ENCODE results near the gene PAIP1.
"Not testable (repeated sequence)": the region's sequence is repeated elsewhere in the genome, so short reads cannot be mapped to it uniquely, and the experiment has no call there.

Gene PAIP1

GRCh38 chr5:43515678-43516048 lies 41.2 kb downstream of the PAIP1 start:
- no peak for FAIRE-seq
- no peak for DNase-seq (ENCODE audit: insufficient read length, low spot score)
- no peak for TF ChIP-seq POLR2A (IDR thresholded peaks at IDR 0.05; ENCODE audit: low read depth, low read length)

- peak; percentile 71 for TF ChIP-seq POLR2A (IDR thresholded peaks at IDR 0.05; ENCODE audit: low read depth, low read length)
- FAIRE-seq (peak; percentile 98), DNase-seq (ENCODE audit: insufficient read length, low spot score) (peak; percentile 99)
These were observed 41.8 kb downstream of the PAIP1 start, which contains the start of gene C5orf34 for GRCh38 chr5:43514816-43515677. Gene C5orf34 (minus strand): TSS chr5:43515148. CDS start chr5:43509339, 5,809 bp downstream.

DNA sequence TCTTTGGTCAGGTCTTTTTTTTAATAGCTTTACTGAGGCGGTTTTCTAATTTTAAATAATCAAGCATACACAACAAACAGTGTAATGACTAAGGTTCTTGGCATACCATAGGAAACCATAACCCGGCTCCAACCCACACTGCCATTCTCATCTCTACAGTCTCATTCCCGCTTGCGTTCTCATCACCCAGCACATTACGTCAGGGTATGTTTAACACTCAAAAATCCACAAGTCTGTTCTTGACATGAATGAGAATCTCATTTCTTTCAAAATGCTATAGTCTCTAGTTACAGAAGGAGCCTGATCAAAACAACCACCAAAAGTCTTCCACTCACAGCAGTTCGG lies 42.4 kb downstream of the PAIP1 start:
- no peak for TF ChIP-seq POLR2A (IDR thresholded peaks at IDR 0.05; ENCODE audit: low read depth, low read length)
- DNase-seq (ENCODE audit: insufficient read length, low spot score) (peak; percentile 58), FAIRE-seq (peak; percentile 91)

DNA sequence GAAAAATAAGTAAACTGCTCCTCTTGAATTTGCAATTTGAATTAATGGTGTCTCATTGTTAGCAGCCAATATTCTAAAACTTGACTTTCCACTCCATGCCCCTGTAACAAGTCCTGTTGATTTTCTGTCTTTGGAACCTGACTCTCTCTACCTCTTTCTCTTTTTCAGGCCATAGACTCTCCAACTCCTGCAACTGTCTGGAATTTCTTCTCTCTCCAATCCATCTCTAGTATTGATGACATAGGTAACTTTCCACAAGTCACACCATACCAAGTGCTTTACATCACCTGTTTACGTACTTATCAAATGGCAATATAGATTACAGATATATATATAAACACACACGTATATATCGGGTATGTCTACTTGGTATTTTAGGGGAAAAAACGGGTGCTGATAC lies 42.9 kb downstream of the PAIP1 start:
- no peak for DNase-seq (ENCODE audit: insufficient read length, low spot score)
- no peak for FAIRE-seq
- TF ChIP-seq POLR2A (IDR thresholded peaks at IDR 0.05; ENCODE audit: low read depth, low read length), result no peak

DNA sequence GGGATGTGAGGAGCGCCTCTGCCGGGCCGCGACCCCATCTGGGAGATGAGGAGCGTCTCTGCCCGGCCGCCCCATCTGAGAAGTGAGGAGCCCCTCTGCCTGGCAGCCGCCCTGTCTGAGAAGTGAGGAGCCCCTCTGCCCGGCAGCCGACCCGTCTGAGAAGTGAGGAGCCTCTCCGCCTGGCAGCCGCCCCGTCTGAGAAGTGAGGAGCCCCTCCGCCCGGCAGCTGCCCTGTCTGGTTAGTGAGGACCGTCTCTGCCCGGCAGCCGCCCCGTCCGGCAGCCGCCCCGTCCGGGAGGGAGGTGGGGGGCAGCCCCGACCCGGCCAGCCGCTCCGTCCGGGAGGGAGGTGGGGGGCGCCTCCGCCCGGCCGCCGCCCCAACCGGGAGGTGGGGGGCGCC lies 45.8 kb downstream of the PAIP1 start:
- DNase-seq (ENCODE audit: insufficient read length, low spot score); FAIRE-seq: not testable (repeated sequence)

DNA sequence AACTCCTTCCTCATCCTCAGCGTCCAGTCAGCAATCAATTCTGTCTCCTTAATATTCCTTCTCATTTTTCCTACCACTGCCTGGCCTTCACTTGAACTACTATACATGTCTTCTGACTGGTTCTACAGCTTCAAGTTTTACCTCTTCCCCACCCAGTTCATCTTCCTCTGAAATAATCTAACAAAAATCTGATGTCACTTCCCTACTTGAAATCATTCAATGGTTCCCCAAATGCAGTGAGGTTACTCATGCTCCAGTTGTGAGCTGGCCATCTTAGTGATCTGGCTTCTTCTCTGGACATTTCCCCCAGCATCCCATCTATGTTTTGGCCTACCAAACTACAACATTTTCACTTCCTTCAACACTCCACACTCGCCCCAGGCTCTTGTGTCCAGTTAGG lies 58.3 kb downstream of the PAIP1 start:
- no peak for TF ChIP-seq POLR2A (IDR thresholded peaks at IDR 0.05; ENCODE audit: low read depth, low read length)
- FAIRE-seq (peak; percentile 33), DNase-seq (ENCODE audit: insufficient read length, low spot score) (no peak)

DNA sequence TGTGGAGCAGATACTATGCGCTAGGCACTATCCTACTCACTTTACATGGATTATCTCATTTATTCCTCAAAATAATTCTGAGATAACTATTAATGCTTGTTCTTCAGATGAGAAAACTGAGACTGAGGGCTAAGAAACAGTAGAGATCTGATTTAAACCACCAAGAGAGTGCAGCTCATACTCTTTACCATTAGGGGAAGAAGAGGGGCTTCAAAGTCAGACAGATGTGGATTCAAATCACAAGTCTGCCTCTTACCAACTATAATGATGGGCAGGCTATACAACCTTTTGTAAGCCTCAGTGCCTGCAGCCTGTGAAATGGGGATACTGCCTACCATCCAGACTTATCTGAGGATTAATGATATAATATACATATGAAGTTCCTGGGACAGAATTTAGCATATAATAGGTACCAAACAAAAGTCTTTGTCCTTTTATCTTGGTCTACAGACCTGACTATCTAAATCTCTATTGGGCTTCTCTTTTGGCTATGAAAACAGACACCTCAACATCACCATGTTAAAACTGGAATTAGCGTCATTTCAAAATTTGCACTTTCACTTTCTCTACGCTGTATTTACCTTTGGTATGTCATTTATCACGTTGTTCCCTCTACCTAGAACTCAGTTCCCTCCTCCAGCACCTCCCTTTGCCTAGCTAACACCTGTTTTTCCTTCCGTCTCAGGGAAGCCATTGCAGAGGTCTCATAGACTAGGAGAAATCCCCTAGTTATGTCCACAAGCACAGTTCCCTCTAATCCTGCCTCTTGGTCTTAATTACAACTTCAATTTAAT lies 59.4 kb downstream of the PAIP1 start:
- FAIRE-seq (peak; percentile 36), DNase-seq (ENCODE audit: insufficient read length, low spot score) (no peak)
- TF ChIP-seq POLR2A (IDR thresholded peaks at IDR 0.05; ENCODE audit: low read depth, low read length), result no peak

DNA sequence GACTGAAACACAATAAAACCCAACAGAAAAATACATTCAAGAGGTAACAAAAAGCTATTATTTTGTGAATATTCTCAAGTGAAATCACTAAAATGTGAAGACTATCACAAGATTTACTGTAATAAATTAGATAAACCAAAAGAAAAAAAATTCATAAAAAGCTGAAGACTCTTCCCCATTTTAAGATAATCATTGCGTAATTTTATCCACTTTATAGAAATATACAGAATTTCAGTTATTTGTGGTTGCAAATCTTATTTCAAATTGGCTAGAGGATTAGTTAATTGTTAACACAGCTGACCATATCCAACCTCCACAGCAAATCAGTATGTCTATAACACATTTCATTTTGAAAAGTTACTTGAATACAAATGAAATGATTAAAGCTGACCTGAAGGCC lies 65.6 kb downstream of the PAIP1 start:
- DNase-seq (ENCODE audit: insufficient read length, low spot score), result no peak
- TF ChIP-seq POLR2A (IDR thresholded peaks at IDR 0.05; ENCODE audit: low read depth, low read length), result no peak
- no peak for FAIRE-seq

GRCh38 chr5:43486353-43486752 lies 70.5 kb downstream of the PAIP1 start:
- FAIRE-seq (no peak), DNase-seq (ENCODE audit: insufficient read length, low spot score) (no peak)
- no peak for TF ChIP-seq POLR2A (IDR thresholded peaks at IDR 0.05; ENCODE audit: low read depth, low read length)

- no peak for TF ChIP-seq POLR2A (IDR thresholded peaks at IDR 0.05; ENCODE audit: low read depth, low read length)
These were observed 71.5 kb downstream of the PAIP1 start for GRCh38 chr5:43485406-43485805.

DNA sequence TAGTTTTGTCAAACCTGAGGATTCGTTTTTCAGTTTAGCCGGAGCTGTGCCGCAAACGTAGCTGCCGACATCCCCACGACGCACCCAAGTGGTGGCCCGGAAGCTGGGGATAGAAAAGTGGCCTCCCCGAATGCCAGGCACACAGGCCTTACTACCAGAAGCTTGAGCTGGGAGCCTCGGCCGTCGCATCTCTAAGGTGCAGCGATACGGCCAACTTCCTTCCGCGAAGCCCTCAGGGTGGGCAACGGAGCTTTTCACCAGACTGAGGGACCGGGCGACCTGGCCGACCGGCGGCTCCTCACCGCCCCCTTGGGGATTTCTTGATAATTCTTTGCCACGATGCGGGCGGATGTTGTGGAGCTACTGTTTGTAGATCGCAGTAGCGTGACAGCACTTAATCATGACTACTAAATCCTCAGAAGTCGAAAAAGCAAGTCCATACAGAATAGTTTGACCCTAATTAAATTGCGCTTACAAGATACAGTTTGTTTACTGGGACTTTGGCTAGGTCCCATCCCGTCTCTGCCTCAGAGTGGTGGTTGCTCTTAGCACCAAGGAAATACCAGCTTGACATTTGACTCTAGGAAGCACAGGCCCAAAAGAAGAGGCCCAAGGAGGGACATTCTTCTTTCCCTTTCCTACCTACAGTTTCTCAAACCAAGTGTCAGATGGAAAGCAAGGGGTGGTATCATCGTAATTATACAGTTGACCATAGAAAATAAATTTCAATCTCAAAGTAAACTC lies 72.6 kb downstream of the PAIP1 start:
- DNase-seq (ENCODE audit: insufficient read length, low spot score) (peak; percentile 71), FAIRE-seq (no peak)
- peak; percentile 31; the same call in 1 of the 2 replicates for TF ChIP-seq POLR2A (IDR thresholded peaks at IDR 0.05; ENCODE audit: low read depth, low read length)

More at GRCh38 chr5:43485406-43485805, 71.5 kb downstream of the PAIP1 start:
- DNase-seq (ENCODE audit: insufficient read length, low spot score) (no peak), FAIRE-seq (peak; percentile 65)

GRCh38 chr5:43483298-43484105 lies 73.4 kb downstream of the PAIP1 start, which contains the start of gene TMEM267:
Gene TMEM267 (minus strand): TSS chr5:43483865. CDS start chr5:43453969, 29,896 bp downstream.
- DNase-seq (ENCODE audit: insufficient read length, low spot score) (peak; percentile 85), FAIRE-seq (peak; percentile 97)
- peak; percentile 78 for TF ChIP-seq POLR2A (IDR thresholded peaks at IDR 0.05; ENCODE audit: low read depth, low read length)

All from H54 (cell line).